ENCODE results near the gene RFX1.

GRCh38 chr19:14002571-14003250 is 3.4 kb downstream of the RFX1 start:
- TF ChIP-seq SUZ12 (IDR thresholded peaks at IDR 0.05; ENCODE audit: extremely low read depth, insufficient read depth, insufficient read length) (no peak), YY1 (IDR thresholded peaks at IDR 0.05; ENCODE audit: insufficient read depth, insufficient read length) (no peak), ZNF274 (IDR thresholded peaks at IDR 0.05; ENCODE audit: low read depth, low read length) (no peak)
